ENCODE measurements around the gene LIG4. TPM values are rescaled to one million over a fixed set of nuclear protein-coding genes. Genes with fewer than 3 reads are reported as not detected.

LIG4 gene
- total RNA-seq, 1 donor from 2014 or later, result 4.2 TPM

DNA sequence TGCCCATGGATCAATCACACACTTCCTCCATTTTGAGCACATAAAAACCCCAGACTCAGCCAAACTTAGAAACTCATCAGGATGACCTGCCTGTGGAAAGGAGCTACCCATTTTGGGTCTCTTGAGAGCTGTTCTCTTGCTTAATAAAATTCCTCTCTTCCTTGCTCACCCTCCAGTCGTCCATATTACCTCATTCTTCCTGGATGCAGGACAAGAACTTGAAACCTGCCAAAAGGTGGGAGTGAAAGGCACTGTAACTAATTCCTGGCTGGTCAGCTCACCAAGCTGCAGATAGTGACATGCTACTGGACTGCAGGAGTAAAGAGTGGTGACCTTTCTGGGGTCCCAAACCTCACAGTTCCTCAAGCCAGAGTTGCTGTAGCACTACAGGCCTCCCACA lies 20.2 kb downstream of the LIG4 start:
- H3K36me3 ChIP-seq (ENCODE audit: control insufficient read depth in 3 of 3, insufficient read depth in 3 of 3, low read length in 3 of 3), result no peaks in the 10 kb centered on the region
- no peak overlapping the region for H3K4me3 ChIP-seq (ENCODE audit: low read length in 3 of 3)
- H3K27ac ChIP-seq (ENCODE audit: low read depth, low read length), result no peak overlapping the region
- peaks cover 0 to 2% (median 0%) of the 10 kb centered on the region in 3 donors for H3K4me1 ChIP-seq (ENCODE audit: control insufficient read depth in 3 of 3, insufficient read depth in 3 of 3, low read length in 3 of 3)
- peaks cover 0 to 6% (median 3%) of the 10 kb centered on the region in 3 donors for H3K9me3 ChIP-seq (ENCODE audit: control insufficient read depth in 3 of 3, low read length in 3 of 3)
- H3K9ac ChIP-seq (ENCODE audit: low read depth in 1 of 3, low read length in 3 of 3), result no peak overlapping the region
- H3K27me3 ChIP-seq (ENCODE audit: control insufficient read depth in 3 of 3, insufficient read depth in 3 of 3, low read length in 3 of 3), result no peaks in the 10 kb centered on the region

GRCh38 chr13:108194435-108194936 lies 20.9 kb downstream of the LIG4 start:
- Histone ChIP-seq H3K4me1 (ENCODE audit: control insufficient read depth in 3 of 3, insufficient read depth in 3 of 3, low read length in 3 of 3) (no peaks in the 10 kb centered on the region), H3K4me3 (ENCODE audit: low read length in 3 of 3) (no peak overlapping the region)

GRCh38 chr13:108193806-108194205 lies 21.5 kb downstream of the LIG4 start:
- Histone ChIP-seq H3K27ac (ENCODE audit: low read depth, low read length) (no peak overlapping the region), H3K9me3 (ENCODE audit: control insufficient read depth in 3 of 3, low read length in 3 of 3) (peaks cover 0 to 6% (median 3%) of the 10 kb centered on the region in 3 donors), H3K36me3 (ENCODE audit: control insufficient read depth in 3 of 3, insufficient read depth in 3 of 3, low read length in 3 of 3) (no peaks in the 10 kb centered on the region), H3K4me1 (ENCODE audit: control insufficient read depth in 3 of 3, insufficient read depth in 3 of 3, low read length in 3 of 3) (no peaks in the 10 kb centered on the region), H3K9ac (ENCODE audit: low read depth in 1 of 3, low read length in 3 of 3) (no peak overlapping the region), H3K4me3 (ENCODE audit: low read length in 3 of 3) (no peak overlapping the region), H3K27me3 (ENCODE audit: control insufficient read depth in 3 of 3, insufficient read depth in 3 of 3, low read length in 3 of 3) (no peaks in the 10 kb centered on the region)

More at GRCh38 chr13:108194435-108194936, 20.9 kb downstream of the LIG4 start:
- no peak overlapping the region for H3K27ac ChIP-seq (ENCODE audit: low read depth, low read length)
- H3K36me3 ChIP-seq (ENCODE audit: control insufficient read depth in 3 of 3, insufficient read depth in 3 of 3, low read length in 3 of 3), result no peaks in the 10 kb centered on the region
- H3K9me3 ChIP-seq (ENCODE audit: control insufficient read depth in 3 of 3, low read length in 3 of 3), result peaks cover 0 to 6% (median 3%) of the 10 kb centered on the region in 3 donors
- H3K27me3 ChIP-seq (ENCODE audit: control insufficient read depth in 3 of 3, insufficient read depth in 3 of 3, low read length in 3 of 3), result no peaks in the 10 kb centered on the region
- H3K9ac ChIP-seq (ENCODE audit: low read depth in 1 of 3, low read length in 3 of 3), result no peak overlapping the region

DNA sequence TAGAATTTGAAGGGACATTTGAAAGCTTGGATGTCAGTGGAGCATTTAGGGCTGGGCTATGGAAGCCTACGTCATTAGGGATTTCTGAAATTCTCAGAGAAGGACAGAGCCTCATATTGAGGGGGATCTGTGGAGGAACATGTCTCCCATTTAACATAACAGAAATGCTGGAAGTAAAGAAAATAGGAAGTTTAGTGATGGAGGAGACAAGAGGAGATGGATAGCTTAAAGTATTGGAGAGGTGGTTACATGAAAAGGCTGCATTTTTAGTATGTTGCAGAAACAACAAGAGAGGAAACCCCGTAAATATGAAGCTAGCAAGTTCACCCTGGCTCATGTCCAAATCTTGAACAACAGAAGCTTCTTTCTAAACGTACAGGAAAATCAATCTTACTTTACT lies 24.4 kb downstream of the LIG4 start:
- Histone ChIP-seq H3K9ac (ENCODE audit: low read depth in 1 of 3, low read length in 3 of 3) (no peak overlapping the region), H3K27me3 (ENCODE audit: control insufficient read depth in 3 of 3, insufficient read depth in 3 of 3, low read length in 3 of 3) (no peaks in the 10 kb centered on the region), H3K4me1 (ENCODE audit: control insufficient read depth in 3 of 3, insufficient read depth in 3 of 3, low read length in 3 of 3) (no peaks in the 10 kb centered on the region), H3K4me3 (ENCODE audit: low read length in 3 of 3) (no peak overlapping the region), H3K36me3 (ENCODE audit: control insufficient read depth in 3 of 3, insufficient read depth in 3 of 3, low read length in 3 of 3) (no peaks in the 10 kb centered on the region), H3K9me3 (ENCODE audit: control insufficient read depth in 3 of 3, low read length in 3 of 3) (peaks cover 0 to 6% (median 3%) of the 10 kb centered on the region in 3 donors), H3K27ac (ENCODE audit: low read depth, low read length) (no peak overlapping the region)

DNA sequence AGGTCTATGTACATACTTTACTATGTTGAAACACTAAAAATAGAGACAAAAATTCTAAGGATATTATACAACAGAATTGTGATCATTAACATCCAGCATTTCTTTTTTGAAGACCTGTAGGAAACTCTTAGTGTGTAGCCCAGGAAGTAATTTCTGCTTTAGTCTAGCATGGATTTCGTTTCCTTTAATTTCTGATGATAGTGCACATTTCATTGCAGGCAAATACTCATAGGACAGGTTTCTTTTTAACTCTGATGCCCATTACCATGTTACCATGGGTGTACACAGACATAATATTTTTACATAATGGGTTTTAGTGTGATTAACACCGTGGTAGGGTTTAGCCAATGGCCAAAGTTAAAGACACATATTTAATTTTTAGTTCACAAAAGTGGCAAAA lies 27.1 kb downstream of the LIG4 start:
- Histone ChIP-seq H3K9me3 (ENCODE audit: control insufficient read depth in 3 of 3, low read length in 3 of 3) (no peaks in the 10 kb centered on the region), H3K36me3 (ENCODE audit: control insufficient read depth in 3 of 3, insufficient read depth in 3 of 3, low read length in 3 of 3) (no peaks in the 10 kb centered on the region), H3K4me3 (ENCODE audit: low read length in 3 of 3) (no peak overlapping the region), H3K27me3 (ENCODE audit: control insufficient read depth in 3 of 3, insufficient read depth in 3 of 3, low read length in 3 of 3) (no peaks in the 10 kb centered on the region), H3K4me1 (ENCODE audit: control insufficient read depth in 3 of 3, insufficient read depth in 3 of 3, low read length in 3 of 3) (no peaks in the 10 kb centered on the region), H3K9ac (ENCODE audit: low read depth in 1 of 3, low read length in 3 of 3) (no peak overlapping the region), H3K27ac (ENCODE audit: low read depth, low read length) (no peak overlapping the region)

- Histone ChIP-seq H3K27ac (ENCODE audit: low read depth, low read length) (no peak overlapping the region), H3K9me3 (ENCODE audit: control insufficient read depth in 3 of 3, low read length in 3 of 3) (no peaks in the 10 kb centered on the region), H3K4me3 (ENCODE audit: low read length in 3 of 3) (no peak overlapping the region), H3K9ac (ENCODE audit: low read depth in 1 of 3, low read length in 3 of 3) (no peak overlapping the region), H3K4me1 (ENCODE audit: control insufficient read depth in 3 of 3, insufficient read depth in 3 of 3, low read length in 3 of 3) (no peaks in the 10 kb centered on the region), H3K27me3 (ENCODE audit: control insufficient read depth in 3 of 3, insufficient read depth in 3 of 3, low read length in 3 of 3) (no peaks in the 10 kb centered on the region), H3K36me3 (ENCODE audit: control insufficient read depth in 3 of 3, insufficient read depth in 3 of 3, low read length in 3 of 3) (no peaks in the 10 kb centered on the region)
These were observed 30.1 kb downstream of the LIG4 start for GRCh38 chr13:108185223-108185622.

- Histone ChIP-seq H3K9me3 (ENCODE audit: control insufficient read depth in 3 of 3, low read length in 3 of 3) (no peaks in the 10 kb centered on the region), H3K36me3 (ENCODE audit: control insufficient read depth in 3 of 3, insufficient read depth in 3 of 3, low read length in 3 of 3) (no peaks in the 10 kb centered on the region), H3K4me1 (ENCODE audit: control insufficient read depth in 3 of 3, insufficient read depth in 3 of 3, low read length in 3 of 3) (no peaks in the 10 kb centered on the region), H3K9ac (ENCODE audit: low read depth in 1 of 3, low read length in 3 of 3) (no peak overlapping the region), H3K27me3 (ENCODE audit: control insufficient read depth in 3 of 3, insufficient read depth in 3 of 3, low read length in 3 of 3) (no peaks in the 10 kb centered on the region), H3K4me3 (ENCODE audit: low read length in 3 of 3) (no peak overlapping the region), H3K27ac (ENCODE audit: low read depth, low read length) (no peak overlapping the region)
These were observed 32.7 kb downstream of the LIG4 start for GRCh38 chr13:108182652-108183051.

DNA sequence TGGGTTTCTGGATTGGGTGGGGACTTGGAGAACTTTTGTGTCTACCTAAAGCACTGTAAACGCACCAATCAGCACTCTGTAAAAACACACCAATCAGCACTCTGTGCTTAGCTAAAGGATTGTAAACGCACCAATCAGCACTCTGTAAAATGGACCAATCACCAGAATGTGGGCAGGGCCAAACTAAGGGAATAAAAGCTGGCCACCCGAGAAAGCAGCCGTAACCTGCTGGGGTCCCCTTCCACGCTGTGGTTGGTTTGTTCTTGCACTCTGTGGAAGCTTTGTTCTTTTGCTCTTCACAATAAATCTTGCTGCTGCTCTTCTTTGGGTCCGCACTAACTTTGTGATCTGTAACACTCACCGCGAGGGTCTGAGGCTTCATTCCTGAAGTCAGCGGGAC lies 37.3 kb downstream of the LIG4 start:
- Histone ChIP-seq H3K4me1 (ENCODE audit: control insufficient read depth in 3 of 3, insufficient read depth in 3 of 3, low read length in 3 of 3) (no peaks in the 10 kb centered on the region), H3K9me3 (ENCODE audit: control insufficient read depth in 3 of 3, low read length in 3 of 3) (no peaks in the 10 kb centered on the region), H3K27ac (ENCODE audit: low read depth, low read length) (no peak overlapping the region), H3K27me3 (ENCODE audit: control insufficient read depth in 3 of 3, insufficient read depth in 3 of 3, low read length in 3 of 3) (no peaks in the 10 kb centered on the region), H3K36me3 (ENCODE audit: control insufficient read depth in 3 of 3, insufficient read depth in 3 of 3, low read length in 3 of 3) (no peaks in the 10 kb centered on the region), H3K9ac (ENCODE audit: low read depth in 1 of 3, low read length in 3 of 3) (no peak overlapping the region), H3K4me3 (ENCODE audit: low read length in 3 of 3) (no peak overlapping the region)

DNA sequence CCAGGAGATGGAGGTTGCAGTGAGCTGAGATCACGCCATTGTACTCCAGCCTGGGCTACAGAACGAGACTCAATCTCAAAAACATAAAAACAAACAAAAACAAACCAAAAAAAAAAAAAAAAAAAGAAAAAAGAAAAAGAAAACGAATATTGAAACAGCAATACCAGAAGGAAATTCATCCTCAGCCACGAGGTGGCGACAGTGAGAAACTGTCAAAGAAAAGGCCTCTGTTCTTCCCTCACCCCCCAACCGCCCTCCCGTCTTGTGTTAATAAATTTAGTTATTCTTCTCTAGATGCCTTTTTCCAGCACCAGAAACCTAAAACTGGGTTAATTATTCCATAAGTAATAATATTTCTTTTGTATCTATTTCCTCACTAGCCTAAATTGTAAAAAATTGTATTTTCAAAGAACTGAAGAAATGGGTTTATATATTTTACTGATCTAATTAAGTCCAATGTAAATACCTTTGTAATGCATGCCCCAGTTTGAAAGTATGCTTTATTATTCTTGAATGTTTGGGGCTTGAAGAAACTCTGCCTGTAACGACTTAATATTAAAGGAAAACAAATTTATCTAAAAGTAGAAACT lies 38.6 kb downstream of the LIG4 start:
- H3K9me3 ChIP-seq (ENCODE audit: control insufficient read depth in 3 of 3, low read length in 3 of 3), result no peaks in the 10 kb centered on the region
- no peaks in the 10 kb centered on the region for H3K27me3 ChIP-seq (ENCODE audit: control insufficient read depth in 3 of 3, insufficient read depth in 3 of 3, low read length in 3 of 3)
- H3K27ac ChIP-seq (ENCODE audit: low read depth, low read length), result no peak overlapping the region
- no peaks in the 10 kb centered on the region for H3K4me1 ChIP-seq (ENCODE audit: control insufficient read depth in 3 of 3, insufficient read depth in 3 of 3, low read length in 3 of 3)
- no peak overlapping the region for H3K9ac ChIP-seq (ENCODE audit: low read depth in 1 of 3, low read length in 3 of 3)
- no peak overlapping the region for H3K4me3 ChIP-seq (ENCODE audit: low read length in 3 of 3)
- H3K36me3 ChIP-seq (ENCODE audit: control insufficient read depth in 3 of 3, insufficient read depth in 3 of 3, low read length in 3 of 3), result no peaks in the 10 kb centered on the region

DNA sequence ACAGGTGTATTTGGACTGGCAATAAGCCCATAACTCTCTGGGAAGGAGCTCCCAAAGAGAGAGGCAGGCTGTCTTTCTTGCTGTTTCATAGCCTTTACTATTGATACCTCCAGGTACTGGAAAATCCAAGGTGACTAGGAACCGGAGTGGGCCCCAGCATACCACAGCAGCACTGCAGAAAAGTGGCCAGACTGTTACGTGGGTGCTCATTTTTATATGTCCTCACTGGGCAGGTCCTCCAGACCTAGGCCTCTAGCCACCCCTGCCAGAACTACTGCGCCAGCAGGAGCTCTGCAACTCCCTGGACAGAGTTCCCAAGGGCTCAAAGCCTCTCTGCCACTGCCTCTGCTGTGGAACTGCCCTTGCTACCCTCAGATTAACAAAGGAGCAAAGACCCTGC lies 46.4 kb downstream of the LIG4 start:
- H3K27me3 ChIP-seq (ENCODE audit: control insufficient read depth in 3 of 3, insufficient read depth in 3 of 3, low read length in 3 of 3), result no peaks in the 10 kb centered on the region
- H3K9me3 ChIP-seq (ENCODE audit: control insufficient read depth in 3 of 3, low read length in 3 of 3), result no peaks in the 10 kb centered on the region
- H3K4me1 ChIP-seq (ENCODE audit: control insufficient read depth in 3 of 3, insufficient read depth in 3 of 3, low read length in 3 of 3), result no peaks in the 10 kb centered on the region
- no peak overlapping the region for H3K4me3 ChIP-seq (ENCODE audit: low read length in 3 of 3)
- no peaks in the 10 kb centered on the region for H3K36me3 ChIP-seq (ENCODE audit: control insufficient read depth in 3 of 3, insufficient read depth in 3 of 3, low read length in 3 of 3)
- no peak overlapping the region for H3K9ac ChIP-seq (ENCODE audit: low read depth in 1 of 3, low read length in 3 of 3)
- H3K27ac ChIP-seq (ENCODE audit: low read depth, low read length), result no peak overlapping the region

Measured in skeletal muscle tissue (tissue), 4 donors.